Ovary (tissue), 3 donors: ENCODE results near the gene OR1A1.

Experiments
- POLR2A ChIP-seq: fragments of 450-650 bp; IDR thresholded peaks from one replicate; pipeline ENCODE4 v1.6.1; 2017; ENCODE audit warnings: antibody characterized with exemption, mild to moderate bottlenecking, moderate library complexity
- TF ChIP-seq, protein P1 (sequence below), 3 donors: fragments of 450-650 bp in 2 of 3; fragments of 200-600 bp in 1 of 3; IDR thresholded peaks; one replicate each; pipeline versions ENCODE4 v1.5.1 to v1.8.0; 2016 to 2022; ENCODE audit warnings: antibody characterized with exemption in 3 of 3, mild to moderate bottlenecking in 1 of 3
- donor health status: DM: no; HTN: no; CAD: no.

DNA sequence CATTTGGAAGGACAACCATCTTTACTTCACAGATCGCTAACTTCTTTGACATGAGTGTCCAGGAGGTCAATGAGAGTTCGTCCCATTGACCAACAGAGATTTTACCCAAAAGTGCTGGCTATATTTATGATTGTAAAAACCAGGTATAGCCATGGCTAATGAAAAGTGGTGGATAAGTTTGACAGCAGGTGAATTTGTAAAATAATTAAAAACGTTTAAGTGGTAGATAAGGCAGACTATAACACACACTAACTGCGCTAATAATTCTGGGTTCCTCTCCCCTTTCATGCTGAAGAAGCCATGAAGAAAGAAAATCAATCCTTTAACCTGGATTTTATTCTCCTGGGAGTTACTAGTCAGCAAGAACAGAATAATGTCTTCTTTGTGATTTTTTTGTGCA lies 10.2 kb upstream of the OR1A1 start, which contains the start of gene OR1A2:
- TF ChIP-seq, protein P1, sequence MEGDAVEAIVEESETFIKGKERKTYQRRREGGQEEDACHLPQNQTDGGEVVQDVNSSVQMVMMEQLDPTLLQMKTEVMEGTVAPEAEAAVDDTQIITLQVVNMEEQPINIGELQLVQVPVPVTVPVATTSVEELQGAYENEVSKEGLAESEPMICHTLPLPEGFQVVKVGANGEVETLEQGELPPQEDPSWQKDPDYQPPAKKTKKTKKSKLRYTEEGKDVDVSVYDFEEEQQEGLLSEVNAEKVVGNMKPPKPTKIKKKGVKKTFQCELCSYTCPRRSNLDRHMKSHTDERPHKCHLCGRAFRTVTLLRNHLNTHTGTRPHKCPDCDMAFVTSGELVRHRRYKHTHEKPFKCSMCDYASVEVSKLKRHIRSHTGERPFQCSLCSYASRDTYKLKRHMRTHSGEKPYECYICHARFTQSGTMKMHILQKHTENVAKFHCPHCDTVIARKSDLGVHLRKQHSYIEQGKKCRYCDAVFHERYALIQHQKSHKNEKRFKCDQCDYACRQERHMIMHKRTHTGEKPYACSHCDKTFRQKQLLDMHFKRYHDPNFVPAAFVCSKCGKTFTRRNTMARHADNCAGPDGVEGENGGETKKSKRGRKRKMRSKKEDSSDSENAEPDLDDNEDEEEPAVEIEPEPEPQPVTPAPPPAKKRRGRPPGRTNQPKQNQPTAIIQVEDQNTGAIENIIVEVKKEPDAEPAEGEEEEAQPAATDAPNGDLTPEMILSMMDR (IDR thresholded peaks at IDR 0.05), result no peak
- TF ChIP-seq POLR2A, result no peak
